Measurements from ENCODE around the gene IDE. TPM values are rescaled to one million over a fixed set of nuclear protein-coding genes. Genes with fewer than 3 reads are reported as not detected.

The IDE gene
- total and polyA plus RNA-seq, 2 donors (not counting 3 experiments of a cell fraction or from before 2014, with no cell fraction given) = 10.7 to 52.6 TPM

- Histone ChIP-seq H2AFZ (ENCODE audit: low read depth, low read length) (no peak overlapping the region), H3K27ac (ENCODE audit: insufficient read depth, low read depth, low read length) (no peak overlapping the region), H3K9me1 (replicated peaks; ENCODE audit: control insufficient read depth, extremely low read depth, insufficient read depth, low read length) (no peaks in the 10 kb centered on the region), H3K4me2 (ENCODE audit: insufficient read depth, low read length) (no peak overlapping the region), H3K36me3 (ENCODE audit: control insufficient read depth in 2 of 2, extremely low read depth in 1 of 2, insufficient read depth in 2 of 2, low read length in 2 of 2) (peaks cover 5 to 9% of the 10 kb centered on the region in 2 experiments), H3K9me3 (replicated peaks; ENCODE audit: control insufficient read depth, insufficient read depth, low read length) (no peaks in the 10 kb centered on the region), H3K79me2 (ENCODE audit: control insufficient read depth, insufficient read depth, low read length) (peaks cover 34% of the 10 kb centered on the region), H3K4me3 (replicated peaks in 1 of 3; ENCODE audit: insufficient read depth in 1 of 3, low read depth in 1 of 3, low read length in 3 of 3) (no peak overlapping the region), H3K27me3 (ENCODE audit: control insufficient read depth in 2 of 2, insufficient read depth in 2 of 2, low read length in 2 of 2) (no peaks in the 10 kb centered on the region), H3K4me1 (ENCODE audit: control insufficient read depth, extremely low read depth, insufficient read depth, low read length) (no peaks in the 10 kb centered on the region), H3K9ac (replicated peaks; ENCODE audit: extremely low read depth, insufficient read depth, low read length) (no peak overlapping the region), H4K20me1 (replicated peaks; ENCODE audit: control insufficient read depth, extremely low read depth, insufficient read depth, low read length) (no peaks in the 10 kb centered on the region)
- intact Hi-C loops (cut with micrococcal nuclease) (no loop called here), dilution Hi-C loops (cut with MboI; ENCODE audit: extremely low pct_ligation_motif_present, low sequenced_read_pairs) (no loop called here)
- FAIRE-seq (no peak), DNase-seq (ENCODE audit: low read depth, low spot score) (no peak)
- no TSS peak for BruUV-seq (replicated peaks)
- ChIA-PET POLR2A (no interaction called here), CTCF (no interaction called here)
- no peak for TF ChIP-seq POLR2A (IDR thresholded peaks at IDR 0.05; ENCODE audit: low read depth, low read length)
- TF ChIP-seq POLR2AphosphoS5 (IDR thresholded peaks at IDR 0.05; ENCODE audit: insufficient read depth, low read depth, low read length) = no peak
- TF ChIP-seq EZH2 (IDR thresholded peaks at IDR 0.05; ENCODE audit: borderline replicate concordance, low read depth, low read length, severe bottlenecking) = no peak
- no peak for TF ChIP-seq FOS (IDR thresholded peaks at IDR 0.05; ENCODE audit: borderline replicate concordance, insufficient read depth, low read length)
- TF ChIP-seq, protein P1, sequence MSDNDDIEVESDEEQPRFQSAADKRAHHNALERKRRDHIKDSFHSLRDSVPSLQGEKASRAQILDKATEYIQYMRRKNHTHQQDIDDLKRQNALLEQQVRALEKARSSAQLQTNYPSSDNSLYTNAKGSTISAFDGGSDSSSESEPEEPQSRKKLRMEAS (IDR thresholded peaks at IDR 0.05; ENCODE audit: insufficient read depth, insufficient read length) = no peak
- TF ChIP-seq JUN (IDR thresholded peaks at IDR 0.05; ENCODE audit: borderline replicate concordance, insufficient read depth, insufficient read length, low read depth) = no peak
- TF ChIP-seq, protein P2, sequence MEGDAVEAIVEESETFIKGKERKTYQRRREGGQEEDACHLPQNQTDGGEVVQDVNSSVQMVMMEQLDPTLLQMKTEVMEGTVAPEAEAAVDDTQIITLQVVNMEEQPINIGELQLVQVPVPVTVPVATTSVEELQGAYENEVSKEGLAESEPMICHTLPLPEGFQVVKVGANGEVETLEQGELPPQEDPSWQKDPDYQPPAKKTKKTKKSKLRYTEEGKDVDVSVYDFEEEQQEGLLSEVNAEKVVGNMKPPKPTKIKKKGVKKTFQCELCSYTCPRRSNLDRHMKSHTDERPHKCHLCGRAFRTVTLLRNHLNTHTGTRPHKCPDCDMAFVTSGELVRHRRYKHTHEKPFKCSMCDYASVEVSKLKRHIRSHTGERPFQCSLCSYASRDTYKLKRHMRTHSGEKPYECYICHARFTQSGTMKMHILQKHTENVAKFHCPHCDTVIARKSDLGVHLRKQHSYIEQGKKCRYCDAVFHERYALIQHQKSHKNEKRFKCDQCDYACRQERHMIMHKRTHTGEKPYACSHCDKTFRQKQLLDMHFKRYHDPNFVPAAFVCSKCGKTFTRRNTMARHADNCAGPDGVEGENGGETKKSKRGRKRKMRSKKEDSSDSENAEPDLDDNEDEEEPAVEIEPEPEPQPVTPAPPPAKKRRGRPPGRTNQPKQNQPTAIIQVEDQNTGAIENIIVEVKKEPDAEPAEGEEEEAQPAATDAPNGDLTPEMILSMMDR (IDR thresholded peaks at IDR 0.05; ENCODE audit: extremely low read depth in 1 of 2, insufficient read depth in 1 of 2, low read depth in 1 of 2, low read length in 2 of 2) = no peak
- TF ChIP-seq GATA2 (IDR thresholded peaks at IDR 0.05; ENCODE audit: insufficient read depth, insufficient read length, low read depth, low read length) = no peak
- no peak for TF ChIP-seq MYC (IDR thresholded peaks at IDR 0.05; ENCODE audit: low read depth, low read length)
Measured at GRCh38 chr10:92559046-92559445, 14.8 kb downstream of the IDE start.
